Stimulated activated CD4-positive, alpha-beta T cell treated with anti-CD3 and anti-CD28 coated beads, Interleukin-2, amount 100 ng/mL, for 48 hours (primary cell): ENCODE results near the gene SEPTIN2.
"Not testable (repeated sequence)": the region's sequence is repeated elsewhere in the genome, so short reads cannot be mapped to it uniquely, and the experiment has no call there.

Source experiments
- DNase-seq, 2 donors: peaks; one replicate each; pipeline ENCODE4 v3.0.0-alpha.2; 2020

SEPTIN2 gene

GRCh38 chr2:241390301-241391206, 74.8 kb downstream of the SEPTIN2 start:
- no peak for DNase-seq

GRCh38 chr2:241391892-241392665, 76.4 kb downstream of the SEPTIN2 start:
- DNase-seq = no peak

- not testable (repeated sequence) for DNase-seq
Observed at GRCh38 chr2:241392753-241393152, 77.0 kb downstream of the SEPTIN2 start.

GRCh38 chr2:241393524-241394196, 77.9 kb downstream of the SEPTIN2 start:
- no peak for DNase-seq

- DNase-seq = not testable (repeated sequence)
Observed at GRCh38 chr2:241396809-241397208, 81.1 kb downstream of the SEPTIN2 start.

GRCh38 chr2:241399941-241400922, 84.5 kb downstream of the SEPTIN2 start:
- no peak for DNase-seq
